Measurements from ENCODE around the gene CHN2.

DNA sequence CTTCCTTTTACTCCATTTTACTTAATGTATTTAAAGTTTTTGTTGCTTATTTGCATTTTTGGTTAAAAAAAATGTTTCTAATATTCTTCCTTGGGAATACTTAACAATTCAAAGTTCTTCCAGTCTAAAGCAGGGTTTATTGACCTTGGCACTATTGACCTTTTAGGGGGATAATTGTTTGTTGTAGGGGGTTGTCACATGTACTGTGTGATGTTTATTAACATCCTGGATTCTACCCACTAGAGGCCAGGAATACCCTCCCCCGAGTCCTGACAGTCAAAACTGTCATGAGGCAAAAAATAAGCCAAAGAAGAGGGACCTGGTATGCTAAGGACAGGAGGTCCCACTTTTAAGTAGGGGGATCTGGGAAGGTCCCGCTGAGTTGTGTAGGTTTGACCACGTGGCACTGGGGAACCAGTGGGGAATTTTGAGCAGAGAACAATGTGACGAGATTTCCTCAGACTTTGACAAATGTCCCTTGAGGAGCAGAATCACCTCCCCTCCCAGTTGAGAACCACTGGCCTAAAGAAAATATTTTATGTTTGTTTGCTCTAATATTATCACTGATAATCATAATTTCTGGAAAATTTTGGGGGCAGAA is 190.7 kb downstream of the CHN2 start:
- TF ChIP-seq, protein P1, sequence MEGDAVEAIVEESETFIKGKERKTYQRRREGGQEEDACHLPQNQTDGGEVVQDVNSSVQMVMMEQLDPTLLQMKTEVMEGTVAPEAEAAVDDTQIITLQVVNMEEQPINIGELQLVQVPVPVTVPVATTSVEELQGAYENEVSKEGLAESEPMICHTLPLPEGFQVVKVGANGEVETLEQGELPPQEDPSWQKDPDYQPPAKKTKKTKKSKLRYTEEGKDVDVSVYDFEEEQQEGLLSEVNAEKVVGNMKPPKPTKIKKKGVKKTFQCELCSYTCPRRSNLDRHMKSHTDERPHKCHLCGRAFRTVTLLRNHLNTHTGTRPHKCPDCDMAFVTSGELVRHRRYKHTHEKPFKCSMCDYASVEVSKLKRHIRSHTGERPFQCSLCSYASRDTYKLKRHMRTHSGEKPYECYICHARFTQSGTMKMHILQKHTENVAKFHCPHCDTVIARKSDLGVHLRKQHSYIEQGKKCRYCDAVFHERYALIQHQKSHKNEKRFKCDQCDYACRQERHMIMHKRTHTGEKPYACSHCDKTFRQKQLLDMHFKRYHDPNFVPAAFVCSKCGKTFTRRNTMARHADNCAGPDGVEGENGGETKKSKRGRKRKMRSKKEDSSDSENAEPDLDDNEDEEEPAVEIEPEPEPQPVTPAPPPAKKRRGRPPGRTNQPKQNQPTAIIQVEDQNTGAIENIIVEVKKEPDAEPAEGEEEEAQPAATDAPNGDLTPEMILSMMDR (conservative IDR thresholded peaks at IDR 0.05; ENCODE audit: low read depth, low read length), result no peak
- TF ChIP-seq EZH2phosphoT487 (IDR thresholded peaks at IDR 0.05; ENCODE audit: borderline replicate concordance, low read length) (no peak), EZH2 (IDR thresholded peaks at IDR 0.05; ENCODE audit: low read length, unreplicated experiment) (no peak)
